GM12891 (cell line): ENCODE data around the gene CSNK1G1.
A peak's percentile ranks its signal among the peaks of the same experiment; 100 is the strongest.

Source experiments
- DNase-seq: peaks from one replicate; pipeline ENCODE4 v3.0.0; 2011; ENCODE audit warnings: low spot score; ENCODE audit not compliant: insufficient read length
- FAIRE-seq: peaks from 2 replicates; lab custom pipeline; 2011; peaks lifted over from hg19 to GRCh38; lab: Jason Lieb, UNC
- PAX5 ChIP-seq: IDR thresholded peaks from 2 replicates; pipeline ENCODE4 v1.6.1; 2011; ENCODE audit warnings: low read length, moderate library complexity, mild to moderate bottlenecking; ENCODE audit not compliant: insufficient read depth, severe bottlenecking
- POLR2A ChIP-seq: IDR thresholded peaks from 2 replicates; pipeline ENCODE4 v1.6.1; 2011; ENCODE audit warnings: low read depth, low read length, control low read depth
- POLR2AphosphoS5 ChIP-seq: IDR thresholded peaks from 2 replicates; pipeline ENCODE4 v1.6.1; 2011; ENCODE audit warnings: low read depth, low read length, control low read depth
- POU2F2 ChIP-seq: IDR thresholded peaks from 2 replicates; pipeline ENCODE4 v1.6.1; 2011; ENCODE audit warnings: low read depth, mild to moderate bottlenecking, control low read depth, low read length, moderate library complexity
- SPI1 ChIP-seq: IDR thresholded peaks from 2 replicates; pipeline ENCODE4 v1.6.1; 2011; ENCODE audit warnings: low read depth, low read length, control low read depth
- TAF1 ChIP-seq: IDR thresholded peaks from 2 replicates; pipeline ENCODE4 v1.6.1; 2011; ENCODE audit warnings: low read depth, low read length, control low read depth

Gene CSNK1G1

GRCh38 chr15:64211696-64212095 lies 144.3 kb downstream of the CSNK1G1 start:
- TF ChIP-seq POLR2A = no peak
- TF ChIP-seq PAX5 = no peak
- no peak for TF ChIP-seq POLR2AphosphoS5
- TF ChIP-seq SPI1 = no peak
- no peak for TF ChIP-seq TAF1
- no peak for TF ChIP-seq POU2F2
- no peak for FAIRE-seq

GRCh38 chr15:64210371-64210770 lies 145.6 kb downstream of the CSNK1G1 start:
- DNase-seq (no peak), FAIRE-seq (no peak)
- TF ChIP-seq PAX5 (no peak), POU2F2 (no peak), POLR2A (no peak), POLR2AphosphoS5 (no peak), TAF1 (no peak)

More at GRCh38 chr15:64211696-64212095, 144.3 kb downstream of the CSNK1G1 start:
- DNase-seq = no peak

- TF ChIP-seq PAX5 (no peak), TAF1 (no peak), SPI1 (no peak), POU2F2 (no peak), POLR2AphosphoS5 (no peak), POLR2A (no peak)
- FAIRE-seq (peak; percentile 48), DNase-seq (no peak)
These were observed 146.2 kb downstream of the CSNK1G1 start for GRCh38 chr15:64209680-64210334.

- FAIRE-seq = no peak
- TF ChIP-seq POLR2AphosphoS5 (no peak), TAF1 (no peak), POU2F2 (no peak), SPI1 (no peak), POLR2A (no peak), PAX5 (no peak)
- DNase-seq = no peak
These were observed 150.8 kb downstream of the CSNK1G1 start for GRCh38 chr15:64205202-64205601.

GRCh38 chr15:64197425-64197824 lies 158.5 kb downstream of the CSNK1G1 start:
- no peak for DNase-seq

GRCh38 chr15:64193971-64194370 lies 162.0 kb downstream of the CSNK1G1 start:
- DNase-seq (no peak), FAIRE-seq (no peak)
- no peak for TF ChIP-seq POU2F2
- TF ChIP-seq SPI1 = no peak
- TF ChIP-seq POLR2AphosphoS5 = no peak
- TF ChIP-seq POLR2A = no peak
- TF ChIP-seq TAF1 = no peak
- no peak for TF ChIP-seq PAX5

More at GRCh38 chr15:64197425-64197824, 158.5 kb downstream of the CSNK1G1 start:
- no peak for FAIRE-seq
- TF ChIP-seq POLR2A (no peak), TAF1 (no peak), PAX5 (no peak), SPI1 (no peak), POU2F2 (no peak), POLR2AphosphoS5 (no peak)

- DNase-seq (no peak), FAIRE-seq (peak; percentile 64)
- TF ChIP-seq POLR2A (no peak), PAX5 (no peak), POLR2AphosphoS5 (no peak), POU2F2 (no peak), TAF1 (no peak), SPI1 (no peak)
These were observed 163.8 kb downstream of the CSNK1G1 start for GRCh38 chr15:64191971-64192830.

- FAIRE-seq = no peak
- no peak for DNase-seq
- TF ChIP-seq TAF1 (no peak), POLR2A (no peak), POU2F2 (no peak), PAX5 (no peak), POLR2AphosphoS5 (no peak), SPI1 (no peak)
These were observed 168.4 kb downstream of the CSNK1G1 start for GRCh38 chr15:64187396-64188191.
